Measurements from ENCODE around the gene ZCRB1. TPM values are rescaled to one million over a fixed set of nuclear protein-coding genes. Genes with fewer than 3 reads are reported as not detected.

Gene ZCRB1
- total and polyA plus RNA-seq, 4 donors, result 9.8 to 66.3 (median 16.4) TPM

DNA sequence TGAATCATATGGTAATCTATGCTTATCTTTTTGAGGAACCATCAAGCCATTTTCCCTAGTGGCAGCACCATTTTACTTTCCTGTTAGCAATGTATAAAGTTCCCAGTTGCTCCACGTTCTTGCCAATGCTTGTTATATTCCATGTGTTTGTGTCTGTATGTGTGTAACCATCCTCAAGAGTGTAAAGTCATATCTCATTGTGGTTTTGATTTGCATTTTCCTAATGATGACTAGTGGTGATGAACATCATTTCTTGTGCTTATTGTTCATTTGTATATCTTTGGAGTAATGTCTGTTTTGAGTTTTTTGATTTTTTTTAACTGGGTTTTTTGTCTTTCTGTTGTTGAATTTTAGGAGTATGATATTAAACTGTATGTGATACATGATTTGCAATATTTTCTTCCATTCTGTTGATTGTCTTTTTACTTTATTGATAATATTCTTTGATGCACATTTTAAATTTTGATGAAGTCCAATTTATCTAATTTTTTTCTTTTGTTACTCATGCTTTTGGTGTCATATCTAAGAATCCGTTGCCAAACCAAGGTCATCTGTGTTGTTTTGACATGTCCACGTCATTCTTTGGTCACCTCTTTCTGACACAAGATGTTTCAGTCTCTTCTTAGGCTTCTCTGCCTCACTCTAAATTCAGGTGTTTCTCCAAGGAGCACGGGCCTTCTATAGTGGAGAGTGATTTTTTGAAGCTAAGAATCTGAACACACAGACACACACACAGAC lies 36.2 kb upstream of the ZCRB1 start:
- H3K36me3 ChIP-seq (ENCODE audit: control insufficient read depth in 4 of 4, insufficient read depth in 3 of 4, low read depth in 1 of 4, low read length in 3 of 4), result peaks cover 0 to 4% (median 2%) of the 10 kb centered on the region in 4 donors
- no peaks in the 10 kb centered on the region for H3K9me3 ChIP-seq (ENCODE audit: control insufficient read depth in 4 of 4, low read length in 3 of 4)
- H3K4me3 ChIP-seq (ENCODE audit: low read depth in 1 of 3, low read length in 3 of 3), result no peak overlapping the region
- H3K27me3 ChIP-seq (ENCODE audit: control insufficient read depth in 4 of 4, insufficient read depth in 4 of 4, low read length in 3 of 4), result no peaks in the 10 kb centered on the region
- DNase-seq (ENCODE audit: low spot score), result no peak
- WGBS, result 93% methylated on average over 4 of the region's 4 CpGs
- no peak for TF ChIP-seq GABPA (IDR thresholded peaks at IDR 0.05 in 1 of 2, conservative IDR thresholded peaks at IDR 0.05 in 1 of 2)
- TF ChIP-seq NR2F2 (IDR thresholded peaks at IDR 0.05), result no peak
- no peak for TF ChIP-seq HNF4A (conservative IDR thresholded peaks at IDR 0.05)
- TF ChIP-seq, protein P1, sequence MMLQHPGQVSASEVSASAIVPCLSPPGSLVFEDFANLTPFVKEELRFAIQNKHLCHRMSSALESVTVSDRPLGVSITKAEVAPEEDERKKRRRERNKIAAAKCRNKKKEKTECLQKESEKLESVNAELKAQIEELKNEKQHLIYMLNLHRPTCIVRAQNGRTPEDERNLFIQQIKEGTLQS (IDR thresholded peaks at IDR 0.05), result no peak
- TF ChIP-seq HNF4G (IDR thresholded peaks at IDR 0.05), result no peak
- no peak for TF ChIP-seq TAF1 (conservative IDR thresholded peaks at IDR 0.05)
- no peak for TF ChIP-seq ZBTB33 (IDR thresholded peaks at IDR 0.05)
- TF ChIP-seq EGR1 (IDR thresholded peaks at IDR 0.05; ENCODE audit: low read depth in 2 of 2), result no peak
- TF ChIP-seq FOXA1 (IDR thresholded peaks at IDR 0.05), result no peak
- TF ChIP-seq YY1 (IDR thresholded peaks at IDR 0.05), result no peak
- TF ChIP-seq, protein P2, sequence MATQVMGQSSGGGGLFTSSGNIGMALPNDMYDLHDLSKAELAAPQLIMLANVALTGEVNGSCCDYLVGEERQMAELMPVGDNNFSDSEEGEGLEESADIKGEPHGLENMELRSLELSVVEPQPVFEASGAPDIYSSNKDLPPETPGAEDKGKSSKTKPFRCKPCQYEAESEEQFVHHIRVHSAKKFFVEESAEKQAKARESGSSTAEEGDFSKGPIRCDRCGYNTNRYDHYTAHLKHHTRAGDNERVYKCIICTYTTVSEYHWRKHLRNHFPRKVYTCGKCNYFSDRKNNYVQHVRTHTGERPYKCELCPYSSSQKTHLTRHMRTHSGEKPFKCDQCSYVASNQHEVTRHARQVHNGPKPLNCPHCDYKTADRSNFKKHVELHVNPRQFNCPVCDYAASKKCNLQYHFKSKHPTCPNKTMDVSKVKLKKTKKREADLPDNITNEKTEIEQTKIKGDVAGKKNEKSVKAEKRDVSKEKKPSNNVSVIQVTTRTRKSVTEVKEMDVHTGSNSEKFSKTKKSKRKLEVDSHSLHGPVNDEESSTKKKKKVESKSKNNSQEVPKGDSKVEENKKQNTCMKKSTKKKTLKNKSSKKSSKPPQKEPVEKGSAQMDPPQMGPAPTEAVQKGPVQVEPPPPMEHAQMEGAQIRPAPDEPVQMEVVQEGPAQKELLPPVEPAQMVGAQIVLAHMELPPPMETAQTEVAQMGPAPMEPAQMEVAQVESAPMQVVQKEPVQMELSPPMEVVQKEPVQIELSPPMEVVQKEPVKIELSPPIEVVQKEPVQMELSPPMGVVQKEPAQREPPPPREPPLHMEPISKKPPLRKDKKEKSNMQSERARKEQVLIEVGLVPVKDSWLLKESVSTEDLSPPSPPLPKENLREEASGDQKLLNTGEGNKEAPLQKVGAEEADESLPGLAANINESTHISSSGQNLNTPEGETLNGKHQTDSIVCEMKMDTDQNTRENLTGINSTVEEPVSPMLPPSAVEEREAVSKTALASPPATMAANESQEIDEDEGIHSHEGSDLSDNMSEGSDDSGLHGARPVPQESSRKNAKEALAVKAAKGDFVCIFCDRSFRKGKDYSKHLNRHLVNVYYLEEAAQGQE (IDR thresholded peaks at IDR 0.05), result no peak
- no peak for TF ChIP-seq RXRA (IDR thresholded peaks at IDR 0.05)
- no peaks in the 10 kb centered on the region for H3K4me1 ChIP-seq (ENCODE audit: control insufficient read depth in 4 of 4, insufficient read depth in 4 of 4, low read length in 3 of 4)
- no peak overlapping the region for H3K27ac ChIP-seq (ENCODE audit: low read depth in 1 of 2, low read length in 2 of 2)
- H3K9ac ChIP-seq (ENCODE audit: low read depth in 1 of 2, low read length in 2 of 2), result no peak overlapping the region

GRCh38 chr12:42360747-42361403 lies 35.0 kb upstream of the ZCRB1 start:
- 97% methylated on average over 6 of the region's 6 CpGs for WGBS
- no peak for DNase-seq (ENCODE audit: low spot score)
- TF ChIP-seq HNF4A (conservative IDR thresholded peaks at IDR 0.05), result no peak
- TF ChIP-seq, protein P3, sequence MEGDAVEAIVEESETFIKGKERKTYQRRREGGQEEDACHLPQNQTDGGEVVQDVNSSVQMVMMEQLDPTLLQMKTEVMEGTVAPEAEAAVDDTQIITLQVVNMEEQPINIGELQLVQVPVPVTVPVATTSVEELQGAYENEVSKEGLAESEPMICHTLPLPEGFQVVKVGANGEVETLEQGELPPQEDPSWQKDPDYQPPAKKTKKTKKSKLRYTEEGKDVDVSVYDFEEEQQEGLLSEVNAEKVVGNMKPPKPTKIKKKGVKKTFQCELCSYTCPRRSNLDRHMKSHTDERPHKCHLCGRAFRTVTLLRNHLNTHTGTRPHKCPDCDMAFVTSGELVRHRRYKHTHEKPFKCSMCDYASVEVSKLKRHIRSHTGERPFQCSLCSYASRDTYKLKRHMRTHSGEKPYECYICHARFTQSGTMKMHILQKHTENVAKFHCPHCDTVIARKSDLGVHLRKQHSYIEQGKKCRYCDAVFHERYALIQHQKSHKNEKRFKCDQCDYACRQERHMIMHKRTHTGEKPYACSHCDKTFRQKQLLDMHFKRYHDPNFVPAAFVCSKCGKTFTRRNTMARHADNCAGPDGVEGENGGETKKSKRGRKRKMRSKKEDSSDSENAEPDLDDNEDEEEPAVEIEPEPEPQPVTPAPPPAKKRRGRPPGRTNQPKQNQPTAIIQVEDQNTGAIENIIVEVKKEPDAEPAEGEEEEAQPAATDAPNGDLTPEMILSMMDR (IDR thresholded peaks at IDR 0.05; ENCODE audit: low read depth, low read length, missing input control), result no peak
- TF ChIP-seq SP1 (IDR thresholded peaks at IDR 0.05), result no peak
- TF ChIP-seq MAX (IDR thresholded peaks at IDR 0.05), result no peak
- TF ChIP-seq HNF4G (IDR thresholded peaks at IDR 0.05), result no peak
- TF ChIP-seq EGR1 (IDR thresholded peaks at IDR 0.05; ENCODE audit: low read depth in 2 of 2), result no peak
- TF ChIP-seq FOXA1 (IDR thresholded peaks at IDR 0.05), result no peak
- no peak for TF ChIP-seq RAD21 (IDR thresholded peaks at IDR 0.05)
- TF ChIP-seq GABPA (IDR thresholded peaks at IDR 0.05 in 1 of 2, conservative IDR thresholded peaks at IDR 0.05 in 1 of 2), result no peak
- TF ChIP-seq JUND (IDR thresholded peaks at IDR 0.05), result no peak
- no peak for TF ChIP-seq RXRA (IDR thresholded peaks at IDR 0.05)
- TF ChIP-seq, protein P2 (IDR thresholded peaks at IDR 0.05), result no peak
- TF ChIP-seq TAF1 (conservative IDR thresholded peaks at IDR 0.05), result no peak

More at GRCh38 chr12:42360747-42361403, 35.0 kb upstream of the ZCRB1 start:
- H3K27me3 ChIP-seq (ENCODE audit: control insufficient read depth in 4 of 4, insufficient read depth in 4 of 4, low read length in 3 of 4), result no peaks in the 10 kb centered on the region
- H3K36me3 ChIP-seq (ENCODE audit: control insufficient read depth in 4 of 4, insufficient read depth in 3 of 4, low read depth in 1 of 4, low read length in 3 of 4), result peaks cover 0 to 11% (median 4%) of the 10 kb centered on the region in 4 donors
- no peaks in the 10 kb centered on the region for H3K9me3 ChIP-seq (ENCODE audit: control insufficient read depth in 4 of 4, low read length in 3 of 4)
- no peak overlapping the region for H3K4me3 ChIP-seq (ENCODE audit: low read depth in 1 of 3, low read length in 3 of 3)
- H3K4me1 ChIP-seq (ENCODE audit: control insufficient read depth in 4 of 4, insufficient read depth in 4 of 4, low read length in 3 of 4), result no peaks in the 10 kb centered on the region
- no peak overlapping the region for H3K9ac ChIP-seq (ENCODE audit: low read depth in 1 of 2, low read length in 2 of 2)
- H3K27ac ChIP-seq (ENCODE audit: low read depth in 1 of 2, low read length in 2 of 2), result no peak overlapping the region
